Fibroblast of lung (primary cell): Measurements from ENCODE around the gene SEPHS2.

ENCODE experiments used
- CTCF ChIP-seq, 2 donors: IDR thresholded peaks in 1 of 2; conservative IDR thresholded peaks in 1 of 2; 1 replicate in 1 of 2; 2 replicates in 1 of 2; pipeline ENCODE4 v1.5.1; 2011 to 2012; ENCODE audit warnings: low read length in 2 of 2, control low read depth in 1 of 2, inconsistent platforms in 1 of 2, low read depth in 1 of 2, mild to moderate bottlenecking in 1 of 2
- EZH2 ChIP-seq: IDR thresholded peaks from 2 replicates; pipeline ENCODE4 v1.5.1; 2012; ENCODE audit warnings: low read length, control low read depth, mild to moderate bottlenecking; ENCODE audit errors: missing control alignments

- TF ChIP-seq CTCF (conservative IDR thresholded peaks at IDR 0.05 in 1 of 2, IDR thresholded peaks at IDR 0.05 in 1 of 2; ENCODE audit: low read depth in 1 of 2, low read length in 2 of 2) (no peak), EZH2 (no peak)
These were observed 40.3 kb upstream of the SEPHS2 start for GRCh38 chr16:30485818-30486436.
